ENCODE measurements around the gene ADGRG3. TPM values are rescaled to one million over a fixed set of nuclear protein-coding genes. Genes with fewer than 3 reads are reported as not detected.

The ADGRG3 gene
- total RNA-seq, 1 donor from 2014 or later = 5.8 TPM

GRCh38 chr16:57637965-57638364 is 30.1 kb upstream of the ADGRG3 start:
- no peak for TF ChIP-seq CTCF (IDR thresholded peaks at IDR 0.05)
- no peak for ATAC-seq
- H3K36me3 ChIP-seq = no peaks in the 10 kb centered on the region
- H3K9me3 ChIP-seq = no peaks in the 10 kb centered on the region
- H3K27ac ChIP-seq = peak overlapping the region; percentile 60
- peaks cover 48% of the 10 kb centered on the region for H3K4me1 ChIP-seq
- H3K4me3 ChIP-seq = no peak overlapping the region
- intact Hi-C loops (cut with DNase I) = no loop called here
- peaks cover 4% of the 10 kb centered on the region for H3K27me3 ChIP-seq
- no peak for DNase-seq

- no peaks in the 10 kb centered on the region for H3K9me3 ChIP-seq
- no peak overlapping the region for H3K4me3 ChIP-seq
- no peak for DNase-seq
- ATAC-seq = no peak
- no peak for TF ChIP-seq CTCF (IDR thresholded peaks at IDR 0.05)
- intact Hi-C loops (cut with DNase I) = no loop called here
- peaks cover 4% of the 10 kb centered on the region for H3K27me3 ChIP-seq
- H3K4me1 ChIP-seq = peaks cover 52% of the 10 kb centered on the region
- H3K27ac ChIP-seq = peak overlapping the region; percentile 60
- H3K36me3 ChIP-seq = no peaks in the 10 kb centered on the region
Observed at GRCh38 chr16:57638381-57638780, 29.7 kb upstream of the ADGRG3 start.

GRCh38 chr16:57639172-57639887 is 28.8 kb upstream of the ADGRG3 start:
- DNase-seq (no peak), ATAC-seq (no peak)
- no peak for TF ChIP-seq CTCF (IDR thresholded peaks at IDR 0.05)
- H3K9me3 ChIP-seq = no peaks in the 10 kb centered on the region
- no peaks in the 10 kb centered on the region for H3K36me3 ChIP-seq
- H3K27me3 ChIP-seq = peaks cover 4% of the 10 kb centered on the region
- H3K4me1 ChIP-seq = peaks cover 58% of the 10 kb centered on the region
- intact Hi-C loops (cut with DNase I) = no loop called here
- no peak overlapping the region for H3K4me3 ChIP-seq
- peak overlapping the region; percentile 42 for H3K27ac ChIP-seq

- TF ChIP-seq CTCF (IDR thresholded peaks at IDR 0.05) = no peak
- peaks cover 57% of the 10 kb centered on the region for H3K4me1 ChIP-seq
- H3K27ac ChIP-seq = no peak overlapping the region
- no peaks in the 10 kb centered on the region for H3K36me3 ChIP-seq
- H3K9me3 ChIP-seq = no peaks in the 10 kb centered on the region
- ATAC-seq (no peak), DNase-seq (no peak)
- H3K27me3 ChIP-seq = peaks cover under 1% of the 10 kb centered on the region
- H3K4me3 ChIP-seq = no peak overlapping the region
- intact Hi-C loops (cut with DNase I) = no loop called here
Observed at GRCh38 chr16:57640185-57640584, 27.9 kb upstream of the ADGRG3 start.

DNA sequence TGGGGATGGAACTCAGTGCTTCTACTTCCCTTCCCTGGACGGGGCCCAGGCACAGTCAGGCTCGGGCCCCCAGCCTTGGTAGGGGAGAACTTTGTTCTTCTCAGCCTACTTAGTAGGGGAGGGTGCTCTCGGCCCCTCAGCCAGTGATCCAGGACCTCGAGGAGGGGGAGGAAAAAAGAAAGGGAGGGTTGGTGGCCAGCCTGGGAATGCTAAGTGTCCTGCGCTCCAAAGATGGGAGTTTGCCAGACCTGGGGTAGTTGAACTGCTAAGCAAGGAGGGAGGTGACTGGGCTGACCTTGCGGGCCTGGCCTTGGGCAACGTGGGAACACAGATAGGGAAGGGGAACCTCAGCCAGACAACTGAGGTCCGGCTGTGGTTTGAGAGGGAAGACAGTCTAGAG is 27.5 kb upstream of the ADGRG3 start:
- H3K4me1 ChIP-seq = peaks cover 53% of the 10 kb centered on the region
- no peaks in the 10 kb centered on the region for H3K27me3 ChIP-seq
- H3K36me3 ChIP-seq = no peaks in the 10 kb centered on the region
- no peak overlapping the region for H3K27ac ChIP-seq
- intact Hi-C loops (cut with DNase I) = no loop called here
- H3K4me3 ChIP-seq = no peak overlapping the region
- H3K9me3 ChIP-seq = no peaks in the 10 kb centered on the region
- TF ChIP-seq CTCF (IDR thresholded peaks at IDR 0.05) = no peak
- peak; percentile 36 for ATAC-seq
- DNase-seq = no peak
